Lung (tissue), 12 donors: ENCODE data around the gene SCN4B. TPM values are rescaled to one million over a fixed set of nuclear protein-coding genes. Genes with fewer than 3 reads are reported as not detected.

Experiments
- ATAC-seq: fragments of 200-7000 bp; cut with Tn5 transposase; one replicate; pipeline ENCODE4 v1.9.1; 2020; ENCODE audit warnings: moderate number of reproducible peaks; ENCODE audit not compliant: insufficient read depth, low FRiP score
- DNase-seq, 3 donors: peaks; one replicate each; pipeline ENCODE4 v3.0.0-alpha.2; 2013 to 2017
- H3K27ac ChIP-seq, 2 donors: one replicate each; pipeline ENCODE4 v1.5.1; 2013; ENCODE audit warnings: mild to moderate bottlenecking in 2 of 2, moderate library complexity in 2 of 2, control low read depth in 1 of 2, inconsistent platforms in 1 of 2, low read depth in 1 of 2, low read length in 1 of 2
- H3K27me3 ChIP-seq, 3 donors: one replicate each; pipeline ENCODE4 v1.5.1; 2013; ENCODE audit warnings: low read length in 2 of 3; ENCODE audit not compliant: control insufficient read depth in 3 of 3, insufficient read depth in 3 of 3
- H3K36me3 ChIP-seq, 4 donors: one replicate each; pipeline ENCODE4 v1.5.1; 2013; ENCODE audit warnings: low read length in 4 of 4, mild to moderate bottlenecking in 1 of 4, moderate library complexity in 1 of 4; ENCODE audit not compliant: control insufficient read depth in 4 of 4, insufficient read depth in 4 of 4
- H3K4me1 ChIP-seq, 5 donors: one replicate each; pipeline ENCODE4 v1.5.1; 2013; ENCODE audit warnings: low read length in 5 of 5, mild to moderate bottlenecking in 2 of 5, moderate library complexity in 1 of 5; ENCODE audit not compliant: control insufficient read depth in 5 of 5, insufficient read depth in 5 of 5
- H3K4me3 ChIP-seq: one replicate; pipeline ENCODE4 v1.5.1; 2013; ENCODE audit warnings: mild to moderate bottlenecking, control low read depth, moderate library complexity
- H3K9ac ChIP-seq, 2 donors: one replicate each; pipeline ENCODE4 v1.5.1; 2013; ENCODE audit warnings: low read length in 2 of 2, control low read depth in 1 of 2; ENCODE audit not compliant: insufficient read depth in 1 of 2
- H3K9me3 ChIP-seq, 4 donors: one replicate each; pipeline ENCODE4 v1.5.1; 2013; ENCODE audit warnings: low read length in 3 of 4, mild to moderate bottlenecking in 1 of 4, moderate library complexity in 1 of 4; ENCODE audit not compliant: control insufficient read depth in 4 of 4, insufficient read depth in 3 of 4
- WGBS, 2 donors: extraction: QIAGEN DNeasy Blood & Tissue Kit; methylation state at CpG; one replicate each; pipeline ENCODE4 v1.1.7; 2013; 5-methylcytosine and 5-hydroxymethylcytosine counted together
- polyA plus RNA-seq, 2 donors: library from polyadenylated mRNA; stranded (reverse); fragments of 200-250 nt; gene quantifications; one replicate each; pipeline ENCODE4 v1.2.1, GENCODE V29; 2013
- total RNA-seq, 2 donors: library from RNA; depleted of rRNA in 1 of 2; stranded (reverse); fragments of >200 nt in 1 of 2; gene quantifications; one replicate each; pipeline ENCODE4 v1.2.1, GENCODE V29; 2014 to 2021
- TF ChIP-seq, protein P1 (sequence below): IDR thresholded peaks from 2 replicates; pipeline ENCODE4 v1.5.1; 2012; ENCODE audit warnings: mild to moderate bottlenecking; ENCODE audit errors: control extremely low read depth, extremely low read depth
- donor health status: control.
- donor health status: control.
- donor health status: Bipolar disorder and iron deficiency.
- donor health status: healthy.
- donor health status: DM: yes; HTN: yes; CAD: no.

Gene SCN4B
- total and polyA plus RNA-seq, 4 donors: 0.95 to 5.2 (median 2.3) TPM

DNA sequence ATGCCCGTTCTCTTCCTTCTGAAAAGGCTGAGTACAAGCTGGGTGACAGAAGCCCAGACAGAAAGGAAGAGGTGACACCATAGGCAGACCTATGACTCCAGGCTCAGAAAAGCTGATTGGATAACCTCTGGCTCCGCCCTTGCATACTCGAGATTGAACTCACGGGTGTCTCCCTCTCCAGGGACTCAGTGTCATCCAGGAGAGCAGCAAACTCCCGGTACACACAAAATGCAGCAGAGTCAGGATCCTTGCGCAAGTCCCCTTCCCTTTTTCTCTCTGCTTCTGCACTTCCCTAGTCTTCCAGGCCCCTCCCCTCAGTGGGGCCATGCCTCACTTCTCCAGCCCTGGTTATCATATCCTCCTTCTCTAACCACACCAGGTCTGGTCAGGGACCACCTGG lies 9.8 kb downstream of the SCN4B start:
- Histone ChIP-seq H3K4me1 (no peaks in the 10 kb centered on the region), H3K27ac (no peak overlapping the region), H3K36me3 (no peaks in the 10 kb centered on the region), H3K4me3 (no peak overlapping the region), H3K27me3 (peaks cover 0 to 10% (median 0%) of the 10 kb centered on the region in 3 donors), H3K9ac (no peak overlapping the region), H3K9me3 (no peaks in the 10 kb centered on the region)
- no peak for ATAC-seq
- TF ChIP-seq, protein P1, sequence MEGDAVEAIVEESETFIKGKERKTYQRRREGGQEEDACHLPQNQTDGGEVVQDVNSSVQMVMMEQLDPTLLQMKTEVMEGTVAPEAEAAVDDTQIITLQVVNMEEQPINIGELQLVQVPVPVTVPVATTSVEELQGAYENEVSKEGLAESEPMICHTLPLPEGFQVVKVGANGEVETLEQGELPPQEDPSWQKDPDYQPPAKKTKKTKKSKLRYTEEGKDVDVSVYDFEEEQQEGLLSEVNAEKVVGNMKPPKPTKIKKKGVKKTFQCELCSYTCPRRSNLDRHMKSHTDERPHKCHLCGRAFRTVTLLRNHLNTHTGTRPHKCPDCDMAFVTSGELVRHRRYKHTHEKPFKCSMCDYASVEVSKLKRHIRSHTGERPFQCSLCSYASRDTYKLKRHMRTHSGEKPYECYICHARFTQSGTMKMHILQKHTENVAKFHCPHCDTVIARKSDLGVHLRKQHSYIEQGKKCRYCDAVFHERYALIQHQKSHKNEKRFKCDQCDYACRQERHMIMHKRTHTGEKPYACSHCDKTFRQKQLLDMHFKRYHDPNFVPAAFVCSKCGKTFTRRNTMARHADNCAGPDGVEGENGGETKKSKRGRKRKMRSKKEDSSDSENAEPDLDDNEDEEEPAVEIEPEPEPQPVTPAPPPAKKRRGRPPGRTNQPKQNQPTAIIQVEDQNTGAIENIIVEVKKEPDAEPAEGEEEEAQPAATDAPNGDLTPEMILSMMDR: no peak
- WGBS, 2 donors: 22 to 36% methylated on average over 6 of the region's 6 CpGs
- DNase-seq: no peak

DNA sequence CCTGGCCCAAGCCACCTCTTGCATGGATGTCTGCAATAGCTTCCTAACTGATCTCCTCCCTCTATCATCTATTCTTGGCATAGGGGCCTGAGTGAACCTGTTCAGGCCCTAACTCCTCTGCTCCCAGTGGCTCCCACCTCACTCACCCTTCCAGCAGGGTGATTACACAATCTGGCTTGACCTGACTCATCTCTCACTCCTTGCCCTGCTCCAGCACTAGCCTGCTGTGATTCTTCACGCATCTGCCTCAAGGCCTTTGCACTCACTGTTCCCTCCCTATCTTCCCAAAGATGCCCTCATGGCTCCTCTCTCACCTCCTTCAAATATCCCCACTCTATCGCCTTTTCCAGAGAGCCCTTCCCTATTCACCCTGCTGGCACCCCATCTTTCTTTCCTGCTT lies 10.5 kb downstream of the SCN4B start:
- no peak for DNase-seq
- Histone ChIP-seq H3K9me3 (no peaks in the 10 kb centered on the region), H3K27me3 (peaks cover 0 to 10% (median 0%) of the 10 kb centered on the region in 3 donors), H3K36me3 (no peaks in the 10 kb centered on the region), H3K9ac (no peak overlapping the region), H3K4me3 (no peak overlapping the region), H3K4me1 (no peaks in the 10 kb centered on the region), H3K27ac (no peak overlapping the region)
- no peak for ATAC-seq
- TF ChIP-seq, protein P1: no peak
- 54 to 61% methylated on average over 2 of the region's 2 CpGs for WGBS, 2 donors

DNA sequence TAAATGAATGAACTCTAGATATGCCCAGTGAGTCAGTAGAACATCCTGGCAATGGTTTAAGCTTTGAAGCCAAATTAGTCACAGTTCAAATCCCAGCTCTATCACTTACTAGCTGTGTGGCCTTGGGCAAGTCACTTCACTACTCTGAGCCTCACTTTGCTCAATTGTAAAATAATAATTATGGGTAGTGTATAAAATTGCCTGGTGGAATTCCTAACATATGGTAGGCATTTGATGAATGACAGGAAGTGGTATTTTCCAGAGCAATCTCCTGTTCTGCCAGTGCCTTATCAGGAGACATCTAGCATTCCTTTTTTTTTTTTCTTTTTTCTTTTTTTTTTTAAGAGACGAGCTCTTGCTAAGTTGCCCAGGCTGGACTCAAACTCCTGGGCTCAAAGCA lies 13.0 kb downstream of the SCN4B start:
- Histone ChIP-seq H3K4me1 (no peaks in the 10 kb centered on the region), H3K9ac (no peak overlapping the region), H3K36me3 (no peaks in the 10 kb centered on the region), H3K9me3 (no peaks in the 10 kb centered on the region), H3K27ac (no peak overlapping the region), H3K27me3 (peaks cover 0 to 10% (median 0%) of the 10 kb centered on the region in 3 donors), H3K4me3 (no peak overlapping the region)
- DNase-seq (no peak), ATAC-seq (no peak)
- TF ChIP-seq, protein P1: no peak
- 21 to 71% methylated on average over 1 of the region's 1 CpG for WGBS, 2 donors

DNA sequence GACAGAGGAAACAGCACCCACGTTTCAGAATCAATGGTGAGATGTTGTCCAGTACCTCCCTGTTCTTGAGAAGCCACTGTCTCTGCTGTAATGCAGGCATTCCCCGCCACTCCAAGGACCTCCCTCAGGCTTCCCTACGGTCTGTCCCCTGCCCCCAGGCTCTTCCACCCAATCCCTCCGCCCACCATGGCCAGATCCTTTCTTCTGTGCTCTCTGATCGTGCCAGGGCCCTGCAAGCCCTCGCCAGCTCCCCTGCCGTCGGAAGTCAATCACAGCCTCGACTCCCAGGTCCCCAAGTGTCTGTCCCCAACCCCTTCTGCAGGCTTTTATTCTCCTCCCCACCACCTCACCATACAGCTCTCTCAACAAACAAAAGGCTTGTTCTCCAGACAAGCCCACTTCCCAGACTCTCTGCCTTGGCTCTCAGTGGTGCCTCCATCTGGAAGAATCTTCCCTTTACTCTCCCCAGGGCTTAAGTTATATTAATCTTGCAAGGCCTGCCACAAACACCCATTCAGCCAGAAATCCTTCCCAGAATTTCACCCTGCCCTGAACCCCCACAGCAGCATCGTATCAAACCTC lies 13.7 kb downstream of the SCN4B start:
- H3K27me3 ChIP-seq: peaks cover 0 to 10% (median 0%) of the 10 kb centered on the region in 3 donors
- no peak for DNase-seq

More for the DNA sequence above, 13.7 kb downstream of the SCN4B start:
- ATAC-seq: no peak
- Histone ChIP-seq H3K4me3 (no peak overlapping the region), H3K36me3 (no peaks in the 10 kb centered on the region), H3K27ac (no peak overlapping the region), H3K9ac (no peak overlapping the region), H3K4me1 (no peaks in the 10 kb centered on the region), H3K9me3 (peaks cover 0 to under 1% (median 0%) of the 10 kb centered on the region in 4 donors)
- 56 to 75% methylated on average over 10 of the region's 10 CpGs for WGBS, 2 donors
- TF ChIP-seq, protein P1: no peak
